Measurements from ENCODE around the gene ADCY5. TPM values are rescaled to one million over a fixed set of nuclear protein-coding genes. Genes with fewer than 3 reads are reported as not detected.

ADCY5 gene
- 0.37 and 1.2 TPM in 2 replicates for total RNA-seq

GRCh38 chr3:123448536-123449101 is at the start of gene ADCY5:
Gene ADCY5 (minus strand): TSS chr3:123449090. CDS start chr3:123448545, 545 bp downstream.

Other genes starting within 250 kb of the ADCY5 start
- gene SEC22A, start 247.1 kb downstream of the ADCY5 start, total RNA-seq: 27.7 and 36.3 TPM in 2 replicates
- 11.4 and 13.7 TPM in 2 replicates for gene HACD2, start 136.0 kb upstream of the ADCY5 start, total RNA-seq